ENCODE measurements around the gene KSR2. TPM values are rescaled to one million over a fixed set of nuclear protein-coding genes. Genes with fewer than 3 reads are reported as not detected.

Gene KSR2
- total RNA-seq, 1 donor from 2014 or later, result not detected

DNA sequence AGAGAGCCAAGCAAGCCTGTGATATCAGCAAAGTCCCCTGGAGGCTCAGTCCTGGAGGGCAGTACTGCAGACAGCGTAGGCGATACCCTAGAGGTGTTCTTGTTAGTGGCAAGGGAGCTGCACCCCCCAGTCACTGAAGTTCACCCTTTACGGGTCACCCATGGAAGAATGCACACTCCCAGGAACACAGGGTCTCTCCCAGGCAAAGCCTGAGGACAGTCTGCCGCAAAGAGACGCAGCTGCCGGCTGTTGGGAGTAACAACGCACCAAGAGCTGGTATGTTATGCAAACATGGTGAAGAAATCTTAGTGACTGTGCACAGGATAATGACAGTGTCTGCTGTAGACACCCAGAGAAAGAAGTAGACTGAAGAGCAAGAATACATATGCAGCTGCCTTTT lies 563.9 kb downstream of the KSR2 start:
- intact Hi-C loops (cut with micrococcal nuclease), result no loop called here
- Histone ChIP-seq H3K36me3 (no peaks in the 10 kb centered on the region), H3K27ac (replicated peaks) (no peak overlapping the region), H3K4me1 (peaks cover 11% of the 10 kb centered on the region), H3K9me3 (replicated peaks) (peaks cover 8% of the 10 kb centered on the region), H3K4me3 (no peak overlapping the region), H3K27me3 (ENCODE audit: low read depth) (peaks cover 16% of the 10 kb centered on the region)
- no peak for DNase-seq
- no peak for TF ChIP-seq CTCF (IDR thresholded peaks at IDR 0.05; ENCODE audit: borderline replicate concordance)

DNA sequence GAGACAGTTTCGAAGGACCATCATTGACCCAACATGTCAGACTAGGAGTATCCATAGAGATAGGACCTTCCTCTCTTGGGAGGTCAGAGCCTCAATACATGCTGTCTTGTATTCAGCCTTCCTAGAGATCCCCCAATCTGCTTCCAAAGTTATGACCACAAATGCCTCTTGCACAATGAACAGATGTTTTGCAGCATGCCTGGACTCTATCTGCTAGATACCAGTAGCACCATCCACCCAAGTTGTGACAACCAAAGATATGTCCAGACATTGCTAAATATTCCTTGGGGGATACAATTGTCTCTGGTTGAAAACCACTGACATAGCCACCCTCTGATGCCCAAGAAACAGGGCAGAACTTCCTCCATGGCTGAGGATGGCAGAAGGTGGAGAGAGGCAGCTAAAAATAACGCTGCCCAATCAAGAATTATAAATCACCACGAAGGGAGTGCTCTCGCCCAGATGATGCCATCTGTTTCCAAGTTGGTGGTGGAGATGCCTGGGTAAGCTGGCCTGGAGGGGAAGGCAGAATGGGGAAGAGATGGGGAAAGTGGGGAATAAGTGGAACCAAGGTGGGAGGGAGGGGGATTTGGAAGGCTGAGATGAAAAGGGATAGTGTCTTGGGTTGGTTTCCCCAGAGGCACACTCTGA lies 564.5 kb downstream of the KSR2 start:
- no peak for DNase-seq
- H3K36me3 ChIP-seq, result no peaks in the 10 kb centered on the region
- H3K4me3 ChIP-seq, result no peak overlapping the region
- peaks cover 11% of the 10 kb centered on the region for H3K4me1 ChIP-seq
- peaks cover 16% of the 10 kb centered on the region for H3K27me3 ChIP-seq (ENCODE audit: low read depth)
- intact Hi-C loops (cut with micrococcal nuclease), result no loop called here
- no peak overlapping the region for H3K27ac ChIP-seq (replicated peaks)
- no peak for TF ChIP-seq CTCF (IDR thresholded peaks at IDR 0.05; ENCODE audit: borderline replicate concordance)
- peaks cover 8% of the 10 kb centered on the region for H3K9me3 ChIP-seq (replicated peaks)

DNA sequence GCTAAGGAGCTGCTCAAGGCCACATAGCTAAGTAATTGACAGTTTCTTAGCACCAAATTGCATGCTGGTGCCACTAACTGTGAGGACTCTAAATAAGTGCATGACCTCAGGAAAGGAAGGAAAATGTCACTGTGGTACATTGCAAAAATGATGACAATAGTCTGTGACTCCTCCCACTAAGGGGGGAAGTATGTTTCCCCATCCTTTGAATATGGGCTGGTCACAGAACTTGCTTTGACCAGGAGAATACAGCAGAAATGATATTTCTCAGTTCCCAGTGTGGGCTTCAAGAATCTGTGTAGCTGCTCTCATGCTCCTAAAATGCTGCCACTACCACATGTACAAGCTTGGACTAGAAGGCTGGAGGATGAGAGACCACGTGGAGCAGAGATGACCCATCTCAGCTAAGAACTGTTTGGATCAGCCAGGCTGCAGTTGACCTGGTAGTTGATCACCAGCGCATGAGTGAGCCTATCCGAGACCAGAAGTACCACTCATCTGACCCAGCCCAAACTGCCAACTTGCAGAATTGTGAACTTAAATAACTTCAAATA lies 565.1 kb downstream of the KSR2 start:
- H3K36me3 ChIP-seq, result no peaks in the 10 kb centered on the region
- no peak for TF ChIP-seq CTCF (IDR thresholded peaks at IDR 0.05; ENCODE audit: borderline replicate concordance)
- peaks cover 16% of the 10 kb centered on the region for H3K27me3 ChIP-seq (ENCODE audit: low read depth)
- DNase-seq, result no peak
- no peak overlapping the region for H3K4me3 ChIP-seq
- intact Hi-C loops (cut with micrococcal nuclease), result no loop called here
- H3K27ac ChIP-seq (replicated peaks), result no peak overlapping the region
- H3K9me3 ChIP-seq (replicated peaks), result peaks cover 8% of the 10 kb centered on the region
- H3K4me1 ChIP-seq, result peaks cover 9% of the 10 kb centered on the region

Other genes with a start within 250 kb of the KSR2 start
- gene RFC5, start 47.7 kb upstream of the KSR2 start, total RNA-seq, result 4.4 TPM
- 100 TPM for gene WSB2, start 92.2 kb upstream of the KSR2 start, total RNA-seq
- 12.1 TPM for gene VSIG10, start 135.0 kb upstream of the KSR2 start, total RNA-seq
- gene PEBP1, start 167.1 kb upstream of the KSR2 start, total RNA-seq, result 461 TPM